GM12878 (cell line): ENCODE data around the gene MYCN. TPM values are rescaled to one million over a fixed set of nuclear protein-coding genes. Genes with fewer than 3 reads are reported as not detected.

ENCODE experiments used
- ATAC-seq: fragments of 200-7000 bp; cut with Tn5 transposase; 3 replicates; pipeline ENCODE4 v1.9.1; 2020; ENCODE audit warnings: mild to moderate bottlenecking, moderate library complexity
- BruUV-seq: library from RNA; stranded (reverse); fragments of 400-500 nt; replicated peaks from 2 replicates; lab custom pipeline; 2021; lab: Mats Ljungman, UMichigan
- CTCF ChIA-PET: fragments of 300-600 bp; sonication (Branson Sonifier 250); formaldehyde crosslinking; extraction: SDS; loops from one replicate; lab custom pipeline; 2021; ENCODE audit warnings: inconsistent platforms; lab: Yijun Ruan, JAX
- POLR2A ChIA-PET: fragments of 350-600 bp; formaldehyde crosslinking; extraction: SDS; loops from one replicate; lab custom pipeline; 2021; ENCODE audit warnings: inconsistent platforms; lab: Charles Lee
- RAD21 ChIA-PET: fragments of 300-600 bp; sonication (Branson Sonifier 250); formaldehyde crosslinking; loops from one replicate; lab custom pipeline; 2023; ENCODE audit warnings: antibody characterized with exemption; ENCODE audit not compliant: unreplicated experiment; lab: Charles Lee
- SMC1A ChIA-PET: fragments of 300-600 bp; sonication (Branson Sonifier 250); formaldehyde crosslinking; loops from one replicate; lab custom pipeline; 2023; ENCODE audit not compliant: unreplicated experiment, uncharacterized antibody; lab: Charles Lee
- DNase-seq: peaks from one replicate; pipeline ENCODE4 v3.0.0-alpha.2; 2011; ENCODE audit warnings: low read depth, low spot score
- FAIRE-seq: peaks from 3 replicates; lab custom pipeline; 2011; peaks lifted over from hg19 to GRCh38; lab: Jason Lieb, UNC
- H2AFZ ChIP-seq: 2 replicates; pipeline ENCODE4 v1.6.0; 2011; ENCODE audit warnings: low read depth, low read length, control low read depth; ENCODE audit not compliant: control insufficient read depth
- H3K27ac ChIP-seq: 2 replicates; pipeline ENCODE4 v1.5.1; 2011; ENCODE audit warnings: control low read depth; ENCODE audit not compliant: control insufficient read depth, insufficient read depth
- H3K27me3 ChIP-seq, 2 experiments: replicated peaks in 1 of 2; 2 replicates each; pipeline versions ENCODE4 v1.6.0 to v1.6.1; 2011; ENCODE audit warnings: low read length in 1 of 2; ENCODE audit not compliant: control insufficient read depth in 2 of 2, insufficient read depth in 2 of 2
- H3K36me3 ChIP-seq, 2 experiments: 2 replicates each; pipeline ENCODE4 v1.5.1; 2011; ENCODE audit warnings: low read length in 1 of 2; ENCODE audit not compliant: control insufficient read depth in 2 of 2, insufficient read depth in 2 of 2
- H3K4me1 ChIP-seq: 2 replicates; pipeline ENCODE4 v1.6.1; 2011; ENCODE audit warnings: mild to moderate bottlenecking, low read length, moderate library complexity, mixed read lengths; ENCODE audit not compliant: control insufficient read depth, insufficient read depth
- H3K4me2 ChIP-seq: 2 replicates; pipeline ENCODE4 v1.6.0; 2011; ENCODE audit warnings: control low read depth; ENCODE audit not compliant: control insufficient read depth, insufficient read depth
- H3K4me3 ChIP-seq: fragments of 200-600 bp; sonication (generic); 2 replicates; pipeline ENCODE4 v1.5.1; 2016
- H3K79me2 ChIP-seq: 2 replicates; pipeline ENCODE4 v1.6.0; 2011; ENCODE audit warnings: low read length; ENCODE audit not compliant: control insufficient read depth, insufficient read depth
- H3K9ac ChIP-seq: 2 replicates; pipeline ENCODE4 v1.8.0; 2011; ENCODE audit warnings: low read length, control low read depth, mixed read lengths; ENCODE audit not compliant: control insufficient read depth, insufficient read depth
- H3K9me3 ChIP-seq: replicated peaks from 3 replicates; pipeline ENCODE4 v1.5.1; 2011; ENCODE audit warnings: mild to moderate bottlenecking, low read length; ENCODE audit not compliant: control insufficient read depth, insufficient read depth
- H4K20me1 ChIP-seq: 2 replicates; pipeline ENCODE4 v1.6.0; 2011; ENCODE audit not compliant: control insufficient read depth, insufficient read depth
- CHD1 ChIP-seq: IDR thresholded peaks from 2 replicates; pipeline ENCODE4 v1.6.1; 2012; ENCODE audit warnings: low read depth, low read length, improper control_type of control experiment
- RAD21 ChIP-seq: IDR thresholded peaks from 2 replicates; pipeline ENCODE4 v1.6.1; 2011; ENCODE audit warnings: mild to moderate bottlenecking, low read depth, low read length, moderate library complexity; ENCODE audit not compliant: insufficient read depth
- SIN3A ChIP-seq: IDR thresholded peaks from 2 replicates; pipeline ENCODE4 v1.6.1; 2012; ENCODE audit warnings: low read depth, low read length, improper control_type of control experiment
- ZNF207 ChIP-seq: fragments of 450-650 bp; IDR thresholded peaks from 2 replicates; pipeline ENCODE4 v1.6.1; 2014; ENCODE audit warnings: antibody characterized with exemption, mild to moderate bottlenecking, borderline replicate concordance
- WGBS: methylation state at CpG from one replicate; pipeline ENCODE4 v1.1.6; 2016; ENCODE audit warnings: low lambda C conversion rate; ENCODE audit not compliant: insufficient replicate concordance, insufficient coverage; ENCODE audit errors: missing lambda C conversion rate; 5-methylcytosine and 5-hydroxymethylcytosine counted together
- in situ Hi-C: fragments of 300-500 bp; cut with MboI; formaldehyde crosslinking; loops from 9 replicates; pipeline ENCODE4 v1.14.3; 2018; ENCODE audit warnings: mixed read lengths
- intact Hi-C: fragments of 100-400 bp; cut with micrococcal nuclease; formaldehyde crosslinking; loops from one replicate; pipeline ENCODE4 v1.14.2; 2022; ENCODE audit not compliant: unreplicated experiment
- polyA plus RNA-seq, 11 experiments: library from polyadenylated mRNA; depleted of rRNA in 4 of 11; unstranded in 6 of 11; stranded (reverse) in 5 of 11; fragments of >200 nt; fragmentation: Nextera tagmentation in 4 of 11; fragmentation: Illumina TruSeq in 1 of 11; extraction: Ambion mirVana in 4 of 11; extraction: Trizol in 1 of 11; gene quantifications; 1 replicate in 1 of 11; 2 replicates in 10 of 11; pipeline versions ENCODE4 v1.2.1 to v1.2.3, GENCODE V29; 2011 to 2016; ENCODE audit warnings: inconsistent platforms in 2 of 11, missing spikeins in 2 of 11, low read depth in 1 of 11
- total RNA-seq, 4 experiments: library from RNA; depleted of rRNA in 3 of 4; stranded (reverse); fragments of >200 nt in 3 of 4; fragmentation: Illumina TruSeq in 1 of 4; extraction: Trizol in 1 of 4; gene quantifications; 2 replicates each; pipeline versions ENCODE4 v1.2.1 to v1.2.3, GENCODE V29; 2013 to 2021
- TF ChIP-seq, protein P1 (sequence below): IDR thresholded peaks from 2 replicates; pipeline ENCODE4 v1.6.1; 2012; ENCODE audit warnings: improper control_type of control experiment, low read depth, low read length; ENCODE audit not compliant: insufficient replicate concordance
- TF ChIP-seq, protein P2 (sequence below): IDR thresholded peaks from 2 replicates; pipeline ENCODE4 v1.6.1; 2011; ENCODE audit warnings: mild to moderate bottlenecking, low read depth, low read length, moderate library complexity; ENCODE audit not compliant: insufficient replicate concordance
- TF ChIP-seq, protein P3 (sequence below): IDR thresholded peaks from 2 replicates; pipeline ENCODE4 v1.6.1; 2012; ENCODE audit warnings: low read length, inconsistent platforms
- TF ChIP-seq, protein P4 (sequence below): fragments of 450-650 bp; IDR thresholded peaks from 2 replicates; pipeline ENCODE4 v1.6.1; 2016; ENCODE audit warnings: mild to moderate bottlenecking

The MYCN gene
- total and polyA plus RNA-seq, 10 of the 15 experiments (the other 5 are each of a cell fraction or from before 2014, with no cell fraction given): not detected

DNA sequence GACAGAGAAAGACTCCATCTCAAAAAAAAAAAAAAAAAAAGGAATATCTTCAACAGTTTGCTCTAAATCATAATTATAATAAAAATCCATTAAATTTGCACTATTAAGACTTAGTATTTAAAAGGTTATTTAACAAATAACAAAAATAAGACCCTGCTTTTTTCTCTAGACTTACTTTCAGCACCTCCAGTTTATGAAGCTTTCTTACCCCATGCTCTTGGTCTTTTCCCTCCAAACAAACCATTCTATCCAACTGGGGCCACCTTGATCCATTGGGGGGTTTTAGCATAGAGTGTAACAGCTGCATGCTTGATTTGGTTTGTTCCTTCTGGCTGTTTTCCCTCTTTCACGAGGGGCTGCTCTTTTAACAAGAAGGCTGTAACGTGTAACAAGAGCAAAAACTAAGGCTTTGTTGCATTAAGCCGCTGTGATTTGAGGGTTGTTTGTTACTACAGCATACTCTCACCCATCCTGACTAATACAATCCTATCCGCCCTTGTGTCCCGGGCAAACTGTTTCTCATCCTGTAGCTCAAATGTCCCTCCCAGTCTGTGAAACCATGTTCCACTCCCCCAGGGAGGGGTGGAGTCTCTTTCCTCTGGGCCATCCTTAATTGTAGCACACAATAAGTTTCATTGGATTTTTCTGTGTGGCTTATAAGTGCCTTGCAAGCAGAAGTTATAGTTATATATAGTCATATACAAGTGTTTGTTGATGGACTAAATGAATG lies 9.6 kb upstream of the MYCN start:
- Histone ChIP-seq H3K27me3 (peaks cover 0 to 3% of the 10 kb centered on the region in 2 experiments; a peak in 2 of 4 replicates), H3K4me1 (no peaks in the 10 kb centered on the region), H3K27ac (no peak overlapping the region), H3K79me2 (no peaks in the 10 kb centered on the region), H3K9me3 (no peaks in the 10 kb centered on the region), H3K9ac (no peak overlapping the region), H4K20me1 (no peaks in the 10 kb centered on the region), H2AFZ (no peak overlapping the region), H3K36me3 (no peaks in the 10 kb centered on the region), H3K4me3 (no peak overlapping the region), H3K4me2 (no peak overlapping the region)
- TF ChIP-seq SIN3A: no peak
- TF ChIP-seq, protein P1, sequence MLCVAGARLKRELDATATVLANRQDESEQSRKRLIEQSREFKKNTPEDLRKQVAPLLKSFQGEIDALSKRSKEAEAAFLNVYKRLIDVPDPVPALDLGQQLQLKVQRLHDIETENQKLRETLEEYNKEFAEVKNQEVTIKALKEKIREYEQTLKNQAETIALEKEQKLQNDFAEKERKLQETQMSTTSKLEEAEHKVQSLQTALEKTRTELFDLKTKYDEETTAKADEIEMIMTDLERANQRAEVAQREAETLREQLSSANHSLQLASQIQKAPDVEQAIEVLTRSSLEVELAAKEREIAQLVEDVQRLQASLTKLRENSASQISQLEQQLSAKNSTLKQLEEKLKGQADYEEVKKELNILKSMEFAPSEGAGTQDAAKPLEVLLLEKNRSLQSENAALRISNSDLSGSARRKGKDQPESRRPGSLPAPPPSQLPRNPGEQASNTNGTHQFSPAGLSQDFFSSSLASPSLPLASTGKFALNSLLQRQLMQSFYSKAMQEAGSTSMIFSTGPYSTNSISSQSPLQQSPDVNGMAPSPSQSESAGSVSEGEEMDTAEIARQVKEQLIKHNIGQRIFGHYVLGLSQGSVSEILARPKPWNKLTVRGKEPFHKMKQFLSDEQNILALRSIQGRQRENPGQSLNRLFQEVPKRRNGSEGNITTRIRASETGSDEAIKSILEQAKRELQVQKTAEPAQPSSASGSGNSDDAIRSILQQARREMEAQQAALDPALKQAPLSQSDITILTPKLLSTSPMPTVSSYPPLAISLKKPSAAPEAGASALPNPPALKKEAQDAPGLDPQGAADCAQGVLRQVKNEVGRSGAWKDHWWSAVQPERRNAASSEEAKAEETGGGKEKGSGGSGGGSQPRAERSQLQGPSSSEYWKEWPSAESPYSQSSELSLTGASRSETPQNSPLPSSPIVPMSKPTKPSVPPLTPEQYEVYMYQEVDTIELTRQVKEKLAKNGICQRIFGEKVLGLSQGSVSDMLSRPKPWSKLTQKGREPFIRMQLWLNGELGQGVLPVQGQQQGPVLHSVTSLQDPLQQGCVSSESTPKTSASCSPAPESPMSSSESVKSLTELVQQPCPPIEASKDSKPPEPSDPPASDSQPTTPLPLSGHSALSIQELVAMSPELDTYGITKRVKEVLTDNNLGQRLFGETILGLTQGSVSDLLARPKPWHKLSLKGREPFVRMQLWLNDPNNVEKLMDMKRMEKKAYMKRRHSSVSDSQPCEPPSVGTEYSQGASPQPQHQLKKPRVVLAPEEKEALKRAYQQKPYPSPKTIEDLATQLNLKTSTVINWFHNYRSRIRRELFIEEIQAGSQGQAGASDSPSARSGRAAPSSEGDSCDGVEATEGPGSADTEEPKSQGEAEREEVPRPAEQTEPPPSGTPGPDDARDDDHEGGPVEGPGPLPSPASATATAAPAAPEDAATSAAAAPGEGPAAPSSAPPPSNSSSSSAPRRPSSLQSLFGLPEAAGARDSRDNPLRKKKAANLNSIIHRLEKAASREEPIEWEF: no peak
- TF ChIP-seq, protein P2, sequence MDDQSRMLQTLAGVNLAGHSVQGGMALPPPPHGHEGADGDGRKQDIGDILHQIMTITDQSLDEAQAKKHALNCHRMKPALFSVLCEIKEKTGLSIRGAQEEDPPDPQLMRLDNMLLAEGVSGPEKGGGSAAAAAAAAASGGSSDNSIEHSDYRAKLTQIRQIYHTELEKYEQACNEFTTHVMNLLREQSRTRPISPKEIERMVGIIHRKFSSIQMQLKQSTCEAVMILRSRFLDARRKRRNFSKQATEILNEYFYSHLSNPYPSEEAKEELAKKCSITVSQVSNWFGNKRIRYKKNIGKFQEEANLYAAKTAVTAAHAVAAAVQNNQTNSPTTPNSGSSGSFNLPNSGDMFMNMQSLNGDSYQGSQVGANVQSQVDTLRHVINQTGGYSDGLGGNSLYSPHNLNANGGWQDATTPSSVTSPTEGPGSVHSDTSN: no peak
- no peak for TF ChIP-seq ZNF207
- TF ChIP-seq RAD21: no peak
- TF ChIP-seq CHD1: no peak
- TF ChIP-seq, protein P3, sequence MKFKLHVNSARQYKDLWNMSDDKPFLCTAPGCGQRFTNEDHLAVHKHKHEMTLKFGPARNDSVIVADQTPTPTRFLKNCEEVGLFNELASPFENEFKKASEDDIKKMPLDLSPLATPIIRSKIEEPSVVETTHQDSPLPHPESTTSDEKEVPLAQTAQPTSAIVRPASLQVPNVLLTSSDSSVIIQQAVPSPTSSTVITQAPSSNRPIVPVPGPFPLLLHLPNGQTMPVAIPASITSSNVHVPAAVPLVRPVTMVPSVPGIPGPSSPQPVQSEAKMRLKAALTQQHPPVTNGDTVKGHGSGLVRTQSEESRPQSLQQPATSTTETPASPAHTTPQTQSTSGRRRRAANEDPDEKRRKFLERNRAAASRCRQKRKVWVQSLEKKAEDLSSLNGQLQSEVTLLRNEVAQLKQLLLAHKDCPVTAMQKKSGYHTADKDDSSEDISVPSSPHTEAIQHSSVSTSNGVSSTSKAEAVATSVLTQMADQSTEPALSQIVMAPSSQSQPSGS: no peak
- TF ChIP-seq, protein P4, sequence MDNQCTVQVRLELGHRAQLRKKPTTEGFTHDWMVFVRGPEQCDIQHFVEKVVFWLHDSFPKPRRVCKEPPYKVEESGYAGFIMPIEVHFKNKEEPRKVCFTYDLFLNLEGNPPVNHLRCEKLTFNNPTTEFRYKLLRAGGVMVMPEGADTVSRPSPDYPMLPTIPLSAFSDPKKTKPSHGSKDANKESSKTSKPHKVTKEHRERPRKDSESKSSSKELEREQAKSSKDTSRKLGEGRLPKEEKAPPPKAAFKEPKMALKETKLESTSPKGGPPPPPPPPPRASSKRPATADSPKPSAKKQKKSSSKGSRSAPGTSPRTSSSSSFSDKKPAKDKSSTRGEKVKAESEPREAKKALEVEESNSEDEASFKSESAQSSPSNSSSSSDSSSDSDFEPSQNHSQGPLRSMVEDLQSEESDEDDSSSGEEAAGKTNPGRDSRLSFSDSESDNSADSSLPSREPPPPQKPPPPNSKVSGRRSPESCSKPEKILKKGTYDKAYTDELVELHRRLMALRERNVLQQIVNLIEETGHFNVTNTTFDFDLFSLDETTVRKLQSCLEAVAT: no peak
- WGBS: 29% methylated on average over 5 of the region's 5 CpGs
- ChIA-PET POLR2A (no interaction called here), SMC1A (no interaction called here), RAD21 (no interaction called here), CTCF (interaction anchor here (0.6 kb wide), 2 partner anchors 371 to 463 kb away, joined by 3 to 4 read pairs; no protein-coding TSS in a partner anchor)
- intact Hi-C loops (no loop called here), in situ Hi-C loops (loop anchor here (25.0 kb wide), 1 partner anchor 832 kb away; no protein-coding TSS in a partner anchor)
- FAIRE-seq (no peak), ATAC-seq (no peak), DNase-seq (no peak)
- BruUV-seq: no TSS peak
